GM19351 (cell line): ENCODE results near the gene SPATA12.

Experiments used
- ATAC-seq: cut with Tn5 transposase; IDR thresholded peaks from one replicate; pipeline ENCODE4 v1.9.1; 2021; ENCODE audit warnings: mild to moderate bottlenecking, moderate library complexity; ENCODE audit not compliant: unreplicated experiment

The SPATA12 gene

GRCh38 chr3:57110798-57111197 is 50.3 kb downstream of the SPATA12 start:
- ATAC-seq, result no peak

GRCh38 chr3:57112206-57112605 is 51.7 kb downstream of the SPATA12 start:
- ATAC-seq, result no peak

- no peak for ATAC-seq
Observed at GRCh38 chr3:57116501-57116900, 56.0 kb downstream of the SPATA12 start.

- no peak for ATAC-seq
Observed at GRCh38 chr3:57118254-57118653, 57.8 kb downstream of the SPATA12 start.

- ATAC-seq, result no peak
Observed at GRCh38 chr3:57120040-57120439, 59.6 kb downstream of the SPATA12 start.

- ATAC-seq, result no peak
Observed at GRCh38 chr3:57120451-57121174, 60.1 kb downstream of the SPATA12 start.
